Activated naive CD8-positive, alpha-beta T cell treated with anti-CD3 and anti-CD28 coated beads for 36 hours (primary cell): ENCODE results near the gene ACSL1. TPM values are rescaled to one million over a fixed set of nuclear protein-coding genes. Genes with fewer than 3 reads are reported as not detected.

Experiments used
- DNase-seq: peaks from one replicate; pipeline ENCODE4 v3.0.0; 2021
- H3K27ac Mint-ChIP-seq: one replicate; pipeline ENCODE4 v1.8.0; 2022; ENCODE audit warnings: mild to moderate bottlenecking, moderate library complexity, mixed read lengths
- H3K27me3 Mint-ChIP-seq: one replicate; pipeline ENCODE4 v1.8.0; 2022; ENCODE audit warnings: mild to moderate bottlenecking, mixed read lengths
- H3K36me3 Mint-ChIP-seq: one replicate; pipeline ENCODE4 v1.8.0; 2021; ENCODE audit warnings: mild to moderate bottlenecking, mixed read lengths
- H3K4me1 Mint-ChIP-seq: one replicate; pipeline ENCODE4 v1.8.0; 2021; ENCODE audit warnings: mixed read lengths
- H3K4me3 Mint-ChIP-seq: one replicate; pipeline ENCODE4 v1.8.0; 2022; ENCODE audit warnings: mild to moderate bottlenecking, moderate library complexity, mixed read lengths
- H3K9me3 Mint-ChIP-seq: one replicate; pipeline ENCODE4 v1.8.0; 2022; ENCODE audit warnings: mixed read lengths
- total RNA-seq, 2 experiments: library from RNA; stranded (reverse); gene quantifications; one replicate each; pipeline ENCODE4 v1.2.3, GENCODE V29; 2021

ACSL1 gene
- total RNA-seq, 2 experiments from 2014 or later, result 15.0 to 15.9 TPM

DNA sequence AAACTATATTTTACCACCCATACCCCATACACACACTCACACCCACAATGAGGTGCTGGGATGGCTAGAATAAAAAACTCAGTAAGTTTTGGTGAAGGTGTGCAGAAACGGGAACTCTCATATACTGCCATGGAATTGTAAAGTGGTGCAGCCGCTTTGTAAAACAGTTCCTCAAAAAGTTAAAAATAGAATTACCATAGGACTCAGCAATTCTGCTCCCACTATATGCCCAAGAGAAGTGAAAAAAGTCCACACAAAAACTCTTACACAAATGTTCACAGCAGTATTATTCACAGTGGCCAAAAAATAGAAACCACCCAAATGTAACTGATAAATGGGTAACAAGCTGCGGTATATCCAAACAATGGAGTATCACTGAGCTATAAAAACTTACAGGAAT is 98.3 kb downstream of the ACSL1 start:
- Mint-ChIP-seq H3K27ac (no peak overlapping the region), H3K9me3 (no peaks in the 10 kb centered on the region), H3K4me3 (no peak overlapping the region), H3K4me1 (peaks cover 7% of the 10 kb centered on the region), H3K36me3 (peaks cover 75% of the 10 kb centered on the region), H3K27me3 (no peaks in the 10 kb centered on the region)
- DNase-seq, result no peak

DNA sequence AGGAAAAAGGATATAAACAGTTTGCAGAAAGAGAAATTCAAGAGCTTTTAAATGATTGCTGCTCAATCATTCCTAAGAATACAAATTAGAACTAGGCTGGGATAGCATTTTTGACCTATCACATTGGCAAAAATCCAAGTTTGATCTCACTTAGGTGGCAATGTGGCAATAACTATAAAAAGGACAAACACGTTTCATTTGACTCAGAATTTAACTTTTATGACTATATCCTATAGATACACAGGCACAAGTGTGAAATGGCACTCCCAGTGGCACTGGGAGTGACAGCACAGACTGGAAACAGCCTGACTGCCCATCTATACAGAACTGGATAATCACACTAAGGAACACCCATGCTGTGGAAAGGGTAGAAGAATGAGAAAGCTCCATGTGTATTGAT is 103.0 kb downstream of the ACSL1 start:
- H3K27me3 Mint-ChIP-seq, result no peaks in the 10 kb centered on the region
- peaks cover 19% of the 10 kb centered on the region for H3K9me3 Mint-ChIP-seq
- peaks cover 88% of the 10 kb centered on the region for H3K36me3 Mint-ChIP-seq
- no peak overlapping the region for H3K4me3 Mint-ChIP-seq
- no peak for DNase-seq
- no peak overlapping the region for H3K27ac Mint-ChIP-seq
- H3K4me1 Mint-ChIP-seq, result peaks cover 7% of the 10 kb centered on the region

DNA sequence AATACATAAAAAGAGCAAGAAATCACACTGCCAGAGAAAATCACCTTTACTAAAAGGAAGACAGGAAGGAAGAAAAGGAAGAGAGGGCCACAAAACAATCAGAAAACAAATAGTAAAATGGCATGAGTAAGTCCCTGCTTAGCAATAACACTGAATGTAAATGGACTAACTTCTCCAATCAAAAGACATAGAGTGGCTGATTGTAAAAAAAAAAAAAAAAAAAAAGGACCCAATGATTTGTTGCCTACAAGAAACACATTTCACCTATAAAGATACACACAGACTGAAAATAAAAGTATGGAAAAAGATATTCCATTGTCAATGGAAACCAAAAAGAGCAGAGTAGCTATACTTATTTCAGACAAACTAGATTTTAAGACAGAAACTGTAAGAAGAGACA is 104.5 kb downstream of the ACSL1 start:
- DNase-seq, result no peak
- H3K9me3 Mint-ChIP-seq, result peaks cover 19% of the 10 kb centered on the region
- H3K27ac Mint-ChIP-seq, result no peak overlapping the region
- peaks cover 85% of the 10 kb centered on the region for H3K36me3 Mint-ChIP-seq
- no peaks in the 10 kb centered on the region for H3K27me3 Mint-ChIP-seq
- peaks cover 7% of the 10 kb centered on the region for H3K4me1 Mint-ChIP-seq
- H3K4me3 Mint-ChIP-seq, result no peak overlapping the region

DNA sequence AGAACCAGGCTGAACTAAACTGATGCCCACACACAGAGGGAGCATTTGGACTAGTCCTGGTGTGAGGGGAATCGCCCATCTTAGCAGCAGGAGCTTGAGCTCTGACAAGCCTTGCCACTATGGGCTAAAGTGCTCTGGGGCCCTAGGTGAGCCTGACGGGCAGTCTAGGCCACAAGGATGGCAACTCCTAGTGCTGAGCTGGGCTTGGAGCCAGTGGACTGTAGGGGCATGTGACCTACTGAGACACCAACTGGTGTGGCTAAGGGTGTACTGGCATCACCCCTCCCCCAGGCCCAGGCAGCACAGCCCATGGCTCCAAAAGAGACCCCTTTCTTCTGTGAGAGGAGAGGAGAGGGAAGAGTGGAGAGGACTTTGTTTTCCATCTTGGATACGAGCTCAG is 106.4 kb downstream of the ACSL1 start:
- H3K36me3 Mint-ChIP-seq, result peaks cover 86% of the 10 kb centered on the region
- H3K4me1 Mint-ChIP-seq, result peaks cover 7% of the 10 kb centered on the region
- H3K9me3 Mint-ChIP-seq, result peaks cover 19% of the 10 kb centered on the region
- no peaks in the 10 kb centered on the region for H3K27me3 Mint-ChIP-seq
- no peak overlapping the region for H3K27ac Mint-ChIP-seq
- no peak overlapping the region for H3K4me3 Mint-ChIP-seq
- no peak for DNase-seq

DNA sequence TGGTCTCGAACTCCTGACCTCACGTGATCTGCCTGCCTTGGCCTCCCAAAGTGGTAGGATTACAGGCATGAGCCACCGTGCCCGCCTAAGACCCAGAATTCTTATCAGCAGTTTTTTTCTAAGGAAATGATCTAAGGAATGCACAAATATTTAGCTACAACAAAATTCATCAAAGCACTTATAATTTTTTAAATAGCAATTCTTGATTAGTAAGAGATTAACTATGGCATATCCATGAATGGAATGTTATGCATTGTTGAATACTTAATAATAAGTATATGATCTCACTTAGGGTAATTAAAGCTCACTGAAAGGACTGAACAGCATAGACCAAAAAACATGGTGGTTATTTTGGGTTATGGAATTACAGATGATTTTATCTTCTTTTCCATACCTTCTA is 110.2 kb downstream of the ACSL1 start:
- no peak overlapping the region for H3K4me3 Mint-ChIP-seq
- no peaks in the 10 kb centered on the region for H3K4me1 Mint-ChIP-seq
- no peaks in the 10 kb centered on the region for H3K27me3 Mint-ChIP-seq

DNA sequence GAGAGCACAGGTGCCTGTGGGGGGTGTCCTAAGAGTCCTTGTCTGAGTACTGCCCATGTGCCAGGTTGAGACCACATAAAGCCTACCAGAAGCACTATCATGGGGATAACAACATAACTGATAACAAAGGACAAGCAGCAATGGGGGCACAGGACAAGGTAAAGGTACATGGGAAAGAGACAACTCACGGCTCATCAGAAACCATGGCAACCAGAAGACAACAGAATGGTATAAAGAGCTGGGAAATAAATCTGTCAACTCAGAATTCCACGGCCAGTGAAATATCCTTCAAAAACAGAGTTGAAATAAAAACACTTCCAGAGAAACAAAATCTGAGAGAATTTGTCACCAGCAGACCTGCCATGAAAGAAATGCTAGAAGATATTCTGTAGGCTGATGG is 111.9 kb downstream of the ACSL1 start:
- H3K27me3 Mint-ChIP-seq, result no peaks in the 10 kb centered on the region
- peaks cover 67% of the 10 kb centered on the region for H3K36me3 Mint-ChIP-seq
- H3K9me3 Mint-ChIP-seq, result no peaks in the 10 kb centered on the region
- no peak overlapping the region for H3K27ac Mint-ChIP-seq
- no peaks in the 10 kb centered on the region for H3K4me1 Mint-ChIP-seq
- DNase-seq, result no peak
- H3K4me3 Mint-ChIP-seq, result no peak overlapping the region

More for the DNA sequence above, 110.2 kb downstream of the ACSL1 start:
- Mint-ChIP-seq H3K27ac (no peak overlapping the region), H3K9me3 (peaks cover 5% of the 10 kb centered on the region), H3K36me3 (peaks cover 71% of the 10 kb centered on the region)
- no peak for DNase-seq

DNA sequence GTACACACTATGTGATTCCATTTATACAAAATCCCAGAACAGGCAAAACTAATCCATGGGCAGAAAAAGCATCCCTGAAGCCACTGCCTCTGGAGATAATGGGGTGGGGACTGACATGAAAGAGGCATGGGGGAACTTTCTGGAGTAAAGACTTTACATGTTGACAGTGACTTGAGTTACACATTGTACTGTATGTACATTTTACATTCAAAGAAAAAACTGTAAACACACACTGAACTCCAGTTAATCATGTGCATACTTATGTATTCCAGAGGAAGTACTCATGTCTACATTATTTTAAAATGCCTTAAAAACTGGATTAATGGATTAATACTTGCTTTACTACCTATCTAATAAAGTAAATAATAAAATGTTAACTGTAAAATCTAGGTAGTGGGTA is 113.4 kb downstream of the ACSL1 start:
- Mint-ChIP-seq H3K36me3 (peaks cover 65% of the 10 kb centered on the region), H3K9me3 (no peaks in the 10 kb centered on the region), H3K4me3 (no peak overlapping the region), H3K27me3 (no peaks in the 10 kb centered on the region), H3K27ac (no peak overlapping the region), H3K4me1 (no peaks in the 10 kb centered on the region)
- DNase-seq, result no peak

DNA sequence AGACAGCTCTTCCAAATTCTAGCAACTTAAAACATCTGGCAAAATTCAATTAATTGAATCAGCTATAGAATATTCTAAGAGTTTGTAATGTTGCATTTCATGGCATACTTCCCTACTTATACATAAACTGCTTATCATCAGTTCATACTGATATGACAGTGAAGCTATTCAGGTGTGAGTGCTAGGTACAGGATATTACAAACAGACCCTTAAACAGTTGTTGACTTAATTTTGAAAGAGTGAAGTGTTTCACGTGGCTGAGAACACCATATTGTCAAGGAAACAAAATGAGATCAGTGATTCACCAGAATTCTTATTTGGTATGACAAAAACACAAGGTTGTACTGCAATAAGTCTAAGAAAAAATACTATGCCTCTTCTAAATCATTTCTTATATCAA is 119.3 kb downstream of the ACSL1 start:
- Mint-ChIP-seq H3K9me3 (no peaks in the 10 kb centered on the region), H3K36me3 (peaks cover 69% of the 10 kb centered on the region), H3K4me3 (no peak overlapping the region), H3K27me3 (no peaks in the 10 kb centered on the region), H3K27ac (no peak overlapping the region), H3K4me1 (peaks cover 8% of the 10 kb centered on the region)
- no peak for DNase-seq

DNA sequence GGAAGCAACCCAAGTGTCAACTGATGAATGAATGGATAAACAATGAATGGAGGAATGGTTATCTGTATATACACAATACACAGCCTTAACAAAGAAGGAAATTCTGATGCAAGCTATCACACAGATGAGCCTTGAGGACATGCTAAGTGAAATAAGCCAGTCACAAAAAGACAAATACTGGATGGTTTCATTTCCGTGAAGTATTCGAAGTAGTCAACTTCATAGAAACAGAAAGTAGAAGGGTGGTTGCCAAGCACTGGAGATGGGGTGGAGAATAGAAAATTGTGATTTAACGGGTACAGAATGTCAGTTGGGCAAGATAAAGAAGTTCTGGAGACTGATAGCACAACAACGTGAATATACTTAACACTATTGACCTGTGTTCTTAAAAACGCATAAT is 120.1 kb downstream of the ACSL1 start:
- peak overlapping the region; percentile 31 for H3K27ac Mint-ChIP-seq
- no peak for DNase-seq
- no peaks in the 10 kb centered on the region for H3K9me3 Mint-ChIP-seq
- H3K4me1 Mint-ChIP-seq, result peaks cover 8% of the 10 kb centered on the region
- no peaks in the 10 kb centered on the region for H3K27me3 Mint-ChIP-seq
- no peak overlapping the region for H3K4me3 Mint-ChIP-seq
- peaks cover 70% of the 10 kb centered on the region for H3K36me3 Mint-ChIP-seq

Other genes with a start within 250 kb of the ACSL1 start
- gene CASP3, start 176.5 kb downstream of the ACSL1 start, total RNA-seq, result 10 to 100 TPM; 72.0 to 72.2 TPM
- gene PRIMPOL, start 176.2 kb downstream of the ACSL1 start, total RNA-seq, result 10 to 100 TPM; 17.7 to 18.1 TPM
- 10 to 100 TPM; 75.0 to 77.9 TPM for gene CENPU, start 91.9 kb downstream of the ACSL1 start, total RNA-seq
- not detected for gene HELT, start 192.5 kb upstream of the ACSL1 start, total RNA-seq